OCI-LY1 (cell line): ENCODE data around the gene PSTPIP2.
"Not testable (repeated sequence)": the region's sequence is repeated elsewhere in the genome, so short reads cannot be mapped to it uniquely, and the experiment has no call there.

Experiments used
- CTCF ChIP-seq: fragments of 200-600 bp; sonication (generic), shearing (Covaris generic); IDR thresholded peaks from 2 replicates; pipeline ENCODE4 v1.5.1; 2017; ENCODE audit warnings: mild to moderate bottlenecking, antibody characterized with exemption, low read length, moderate library complexity, mixed read lengths
- EZH2 ChIP-seq: fragments of 200-600 bp; sonication (generic), shearing (Covaris generic); IDR thresholded peaks from 2 replicates; pipeline ENCODE4 v1.8.0; 2017; ENCODE audit warnings: borderline replicate concordance, mixed run types, mild to moderate bottlenecking, antibody characterized with exemption, low read length, moderate library complexity, mixed read lengths

- not testable (repeated sequence) for TF ChIP-seq CTCF, EZH2
Observed at GRCh38 chr18:45964913-45965312, 107.1 kb downstream of the PSTPIP2 start.
